HK-2 (cell line): ENCODE measurements around the gene ZNF2.

Experiments
- DNase-seq: peaks from one replicate; pipeline ENCODE4 v3.0.0-alpha.2; 2018; ENCODE audit not compliant: unreplicated experiment

Gene ZNF2

GRCh38 chr2:95165371-95166064 lies at the start of gene ZNF2:
TSS of gene ZNF2 (plus strand) at chr2:95165809. CDS start at chr2:95176227, 10,418 bp downstream.
- DNase-seq = peak; percentile 97

GRCh38 chr2:95121093-95121406 lies 44.6 kb upstream of the ZNF2 start:
- no peak for DNase-seq

- DNase-seq = peak; percentile 82
Observed at GRCh38 chr2:95121407-95122196, 44.0 kb upstream of the ZNF2 start, which contains the start of gene MRPS5. TSS of gene MRPS5 (minus strand) at chr2:95121808. CDS start at chr2:95121791, 17 bp downstream.

GRCh38 chr2:95122197-95122551 lies 43.4 kb upstream of the ZNF2 start:
- no peak for DNase-seq

GRCh38 chr2:95138702-95139101 lies 26.9 kb upstream of the ZNF2 start:
- no peak for DNase-seq

GRCh38 chr2:95143838-95144237 lies 21.8 kb upstream of the ZNF2 start:
- DNase-seq = no peak

- DNase-seq = no peak
Observed at GRCh38 chr2:95149397-95149984, 16.1 kb upstream of the ZNF2 start.

GRCh38 chr2:95158441-95158840 lies 7.2 kb upstream of the ZNF2 start:
- DNase-seq = no peak

- peak; percentile 1 for DNase-seq
Observed at GRCh38 chr2:95158891-95159619, 6.6 kb upstream of the ZNF2 start.

GRCh38 chr2:95159690-95160449 lies 5.7 kb upstream of the ZNF2 start, which contains the start of gene ZNF514:
TSS of gene ZNF514 (minus strand) at chr2:95159848. CDS start at chr2:95153253, 6,595 bp downstream.
- DNase-seq = no peak

GRCh38 chr2:95165030-95165370 lies 609 bp upstream of the ZNF2 start:
- DNase-seq = no peak

GRCh38 chr2:95166065-95166763 lies 605 bp downstream of the ZNF2 start:
- DNase-seq = no peak

- DNase-seq = no peak
Observed at GRCh38 chr2:95171902-95172301, 6.3 kb downstream of the ZNF2 start.

- no peak for DNase-seq
Observed at GRCh38 chr2:95174031-95174542, 8.5 kb downstream of the ZNF2 start.

GRCh38 chr2:95179451-95179850 lies 13.8 kb downstream of the ZNF2 start:
- no peak for DNase-seq

GRCh38 chr2:95181774-95182173 lies 16.2 kb downstream of the ZNF2 start:
- no peak for DNase-seq

GRCh38 chr2:95185197-95185596 lies 19.6 kb downstream of the ZNF2 start:
- no peak for DNase-seq

GRCh38 chr2:95185973-95186372 lies 20.4 kb downstream of the ZNF2 start:
- no peak for DNase-seq

- peak; percentile 35 for DNase-seq
Observed at GRCh38 chr2:95192956-95193355, 27.3 kb downstream of the ZNF2 start.

GRCh38 chr2:95203911-95204310 lies 38.3 kb downstream of the ZNF2 start:
- DNase-seq = no peak

GRCh38 chr2:95204396-95204795 lies 38.8 kb downstream of the ZNF2 start:
- DNase-seq = no peak
